ENCODE data around the gene GOLGA8J.
"Not testable (repeated sequence)": the region's sequence is repeated elsewhere in the genome, so short reads cannot be mapped to it uniquely, and the experiment has no call there.

- TF ChIP-seq CTCF, POLR2A (IDR thresholded peaks at IDR 0.05): not testable (repeated sequence)
Observed at GRCh38 chr15:30082655-30083054, at the start of gene GOLGA8J.
